ENCODE results near the gene PAIP2. TPM values are rescaled to one million over a fixed set of nuclear protein-coding genes. Genes with fewer than 3 reads are reported as not detected.

Gene PAIP2
- total and polyA plus RNA-seq, 2 of the 4 experiments (the other 2 are of a cell fraction) = 41.9 to 59.5 TPM

DNA sequence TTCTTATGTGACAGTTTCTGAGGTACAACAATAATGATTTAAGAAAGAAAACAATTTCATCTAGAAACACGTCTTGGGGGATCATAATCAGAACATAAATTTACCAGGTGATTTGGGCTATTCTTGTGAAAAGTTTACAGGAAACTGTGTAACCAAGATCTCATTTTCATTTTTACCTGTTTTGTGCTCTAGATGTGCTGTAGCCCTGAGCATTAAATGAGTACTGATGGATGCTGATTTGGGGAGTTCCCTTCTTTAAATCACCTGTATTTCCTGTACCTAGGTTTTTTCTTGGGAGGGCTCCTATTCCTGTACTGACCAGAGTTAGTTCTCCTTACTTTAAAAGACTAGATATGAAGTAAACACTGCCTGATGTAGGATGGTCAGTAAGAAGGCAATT is 35.5 kb upstream of the PAIP2 start:
- TF ChIP-seq CHD1 (IDR thresholded peaks at IDR 0.05; ENCODE audit: low read depth, low read length) (no peak), BHLHE40 (IDR thresholded peaks at IDR 0.05; ENCODE audit: low read depth, low read length) (no peak)
- TF ChIP-seq, protein P1, sequence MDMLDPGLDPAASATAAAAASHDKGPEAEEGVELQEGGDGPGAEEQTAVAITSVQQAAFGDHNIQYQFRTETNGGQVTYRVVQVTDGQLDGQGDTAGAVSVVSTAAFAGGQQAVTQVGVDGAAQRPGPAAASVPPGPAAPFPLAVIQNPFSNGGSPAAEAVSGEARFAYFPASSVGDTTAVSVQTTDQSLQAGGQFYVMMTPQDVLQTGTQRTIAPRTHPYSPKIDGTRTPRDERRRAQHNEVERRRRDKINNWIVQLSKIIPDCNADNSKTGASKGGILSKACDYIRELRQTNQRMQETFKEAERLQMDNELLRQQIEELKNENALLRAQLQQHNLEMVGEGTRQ (IDR thresholded peaks at IDR 0.05; ENCODE audit: low read depth, low read length) = no peak
- ChIA-PET CTCF (interaction anchor here (0.6 kb wide), 1 partner anchor 20 kb away, joined by 3 read pairs; no protein-coding TSS in a partner anchor), POLR2A (ENCODE audit: unreplicated experiment) (no interaction called here)
- no peak overlapping the region for H2AK5ac ChIP-seq (ENCODE audit: low read depth, low read length)
- H3K4me2 ChIP-seq (ENCODE audit: low read depth, low read length) = no peak overlapping the region
- H3K27me3 ChIP-seq (ENCODE audit: control insufficient read depth, insufficient read depth, low read length) = no peaks in the 10 kb centered on the region
- no peak overlapping the region for H2BK15ac ChIP-seq (ENCODE audit: low read depth, low read length)
- H3K4ac ChIP-seq (ENCODE audit: low read depth, low read length) = no peak overlapping the region
- H3K9me3 ChIP-seq (ENCODE audit: control insufficient read depth, insufficient read depth, low read length) = no peaks in the 10 kb centered on the region
- no peak overlapping the region for H2AFZ ChIP-seq (replicated peaks; ENCODE audit: low read length, poor library complexity)
- WGBS, 2 experiments (ENCODE audit: extremely low coverage in 2 of 2, insufficient read length in 1 of 2) = no CpG with 5 or more reads among the region's 1 CpG
- H3K14ac ChIP-seq (replicated peaks; ENCODE audit: low read depth, low read length) = no peak overlapping the region
- dilution Hi-C loops (cut with HindIII; ENCODE audit: low sequenced_read_pairs, unreplicated experiment) (no loop called here), intact Hi-C loops (cut with micrococcal nuclease) (no loop called here), in situ Hi-C loops (cut with MboI; ENCODE audit: low sequenced_read_pairs) (no loop called here)
- H3K18ac ChIP-seq (ENCODE audit: low read depth, low read length) = no peak overlapping the region
- no peak overlapping the region for H2BK20ac ChIP-seq (ENCODE audit: low read depth, low read length)
- H3K23ac ChIP-seq (ENCODE audit: low read depth, low read length) = peak overlapping the region; percentile 6; the same call in 1 of the 2 replicates
- H4K91ac ChIP-seq (ENCODE audit: insufficient read depth, low read depth, low read length) = no peak overlapping the region
- no peak overlapping the region for H2BK120ac ChIP-seq (ENCODE audit: low read depth, low read length)
- H2BK5ac ChIP-seq (ENCODE audit: low read depth, low read length, poor library complexity, severe bottlenecking) = no peak overlapping the region
- H3K4me3 ChIP-seq (ENCODE audit: insufficient read depth, low read depth, low read length) = no peak overlapping the region
- no peak overlapping the region for H3K27ac ChIP-seq (ENCODE audit: insufficient read depth, low read length)
- peaks cover 11% of the 10 kb centered on the region for H3K4me1 ChIP-seq (ENCODE audit: control insufficient read depth, insufficient read depth, low read length)
- H2AK9ac ChIP-seq (replicated peaks; ENCODE audit: low read depth, low read length, poor library complexity) = no peak overlapping the region
- H3K36me3 ChIP-seq (ENCODE audit: control insufficient read depth, insufficient read depth, low read length) = no peaks in the 10 kb centered on the region
- H3K9ac ChIP-seq (ENCODE audit: low read depth, low read length) = no peak overlapping the region
- no peak overlapping the region for H4K8ac ChIP-seq (ENCODE audit: low read depth in 2 of 2, low read length in 2 of 2)
- peaks cover 8% of the 10 kb centered on the region; the same call in 1 of the 2 replicates for H3K9me1 ChIP-seq (ENCODE audit: insufficient read depth, low read length)
- H4K5ac ChIP-seq (ENCODE audit: low read depth, low read length) = no peak overlapping the region
- no peak overlapping the region for H3K56ac ChIP-seq (ENCODE audit: extremely low read depth, insufficient read depth, low read length)
- no TSS peak for BruUV-seq (replicated peaks)
- ATAC-seq (ENCODE audit: low read depth) (no peak), DNase-seq (no peak)
- H3K79me1 ChIP-seq (ENCODE audit: low read depth in 1 of 2, low read length in 2 of 2) = peaks cover 0 to 22% of the 10 kb centered on the region in 2 experiments; a peak in 1 of 4 replicates
- peaks cover 96% of the 10 kb centered on the region for H4K20me1 ChIP-seq (ENCODE audit: insufficient read depth, low read length)

Measured in IMR-90 (cell line).